Measurements from ENCODE around the gene AGO3.

The AGO3 gene

GRCh38 chr1:36087233-36088123 lies 156.6 kb downstream of the AGO3 start:
- no peak for TF ChIP-seq CTCF (IDR thresholded peaks at IDR 0.05; ENCODE audit: extremely low read depth, insufficient read depth, missing control alignments)
- in situ Hi-C loops (cut with MboI; ENCODE audit: low pct_unique_long_range_greater_than_20kb, low sequenced_read_pairs, unreplicated experiment), result no loop called here
- no peak for DNase-seq (ENCODE audit: low spot score)

- TF ChIP-seq CTCF (IDR thresholded peaks at IDR 0.05; ENCODE audit: extremely low read depth, insufficient read depth, missing control alignments), result no peak
- in situ Hi-C loops (cut with MboI; ENCODE audit: low pct_unique_long_range_greater_than_20kb, low sequenced_read_pairs, unreplicated experiment), result no loop called here
- DNase-seq (ENCODE audit: low spot score), result peak; percentile 67
Measured at GRCh38 chr1:36088265-36088576, 157.3 kb downstream of the AGO3 start.

- peak; percentile 96 for DNase-seq (ENCODE audit: low spot score)
- in situ Hi-C loops (cut with MboI; ENCODE audit: low pct_unique_long_range_greater_than_20kb, low sequenced_read_pairs, unreplicated experiment), result no loop called here
- peak; percentile 99 for TF ChIP-seq CTCF (IDR thresholded peaks at IDR 0.05; ENCODE audit: extremely low read depth, insufficient read depth, missing control alignments)
Measured at GRCh38 chr1:36088577-36089392, 157.9 kb downstream of the AGO3 start, which contains the start of gene ADPRS. Gene ADPRS, plus strand, starts transcription at chr1:36088892. Its CDS starts 13 bp downstream, at chr1:36088905.

DNA sequence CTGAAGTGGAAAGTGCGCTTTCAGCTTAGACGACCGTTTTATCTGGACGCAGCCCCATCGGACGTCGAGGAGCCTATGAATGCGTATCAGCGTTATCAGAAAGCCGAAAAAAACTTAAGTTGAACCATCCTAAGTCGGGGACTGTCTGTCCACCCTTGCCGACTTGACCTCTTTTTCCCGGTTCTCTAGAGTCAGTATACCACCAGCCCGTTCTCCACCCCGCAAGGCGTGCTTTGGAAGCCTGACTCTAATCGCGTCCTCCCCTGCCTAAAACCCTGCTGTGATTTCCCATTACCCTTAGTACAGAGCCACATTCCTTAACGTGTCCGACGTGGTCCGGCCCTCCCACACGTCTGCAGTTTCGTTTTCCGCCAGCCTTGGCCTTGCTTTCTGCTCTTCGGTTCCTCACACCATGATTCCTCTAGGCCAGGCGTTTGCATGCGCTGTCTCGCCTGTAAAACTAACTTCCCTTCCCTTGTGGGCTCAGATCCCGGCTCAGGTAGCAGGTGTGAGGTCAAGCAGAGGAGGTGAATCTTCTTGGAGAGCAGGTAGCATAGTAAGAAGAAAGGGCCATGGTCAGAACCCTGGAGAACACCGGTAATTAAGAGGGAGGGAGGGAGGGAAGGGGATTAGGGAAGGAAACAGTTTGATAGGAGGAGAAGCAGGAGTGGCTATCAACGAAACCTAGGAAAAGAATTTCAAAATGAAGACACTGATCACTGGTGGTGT lies 158.7 kb downstream of the AGO3 start:
- no peak for DNase-seq (ENCODE audit: low spot score)
- in situ Hi-C loops (cut with MboI; ENCODE audit: low pct_unique_long_range_greater_than_20kb, low sequenced_read_pairs, unreplicated experiment), result loop anchor here (10.0 kb wide), 1 partner anchor 95 kb away; no protein-coding TSS in a partner anchor
- TF ChIP-seq CTCF (IDR thresholded peaks at IDR 0.05; ENCODE audit: extremely low read depth, insufficient read depth, missing control alignments), result no peak

- in situ Hi-C loops (cut with MboI; ENCODE audit: low pct_unique_long_range_greater_than_20kb, low sequenced_read_pairs, unreplicated experiment), result loop anchor here (10.0 kb wide), 1 partner anchor 94 kb away; no protein-coding TSS in a partner anchor
- TF ChIP-seq CTCF (IDR thresholded peaks at IDR 0.05; ENCODE audit: extremely low read depth, insufficient read depth, missing control alignments), result no peak
- DNase-seq (ENCODE audit: low spot score), result no peak
Measured at GRCh38 chr1:36091141-36091540, 160.2 kb downstream of the AGO3 start.

DNA sequence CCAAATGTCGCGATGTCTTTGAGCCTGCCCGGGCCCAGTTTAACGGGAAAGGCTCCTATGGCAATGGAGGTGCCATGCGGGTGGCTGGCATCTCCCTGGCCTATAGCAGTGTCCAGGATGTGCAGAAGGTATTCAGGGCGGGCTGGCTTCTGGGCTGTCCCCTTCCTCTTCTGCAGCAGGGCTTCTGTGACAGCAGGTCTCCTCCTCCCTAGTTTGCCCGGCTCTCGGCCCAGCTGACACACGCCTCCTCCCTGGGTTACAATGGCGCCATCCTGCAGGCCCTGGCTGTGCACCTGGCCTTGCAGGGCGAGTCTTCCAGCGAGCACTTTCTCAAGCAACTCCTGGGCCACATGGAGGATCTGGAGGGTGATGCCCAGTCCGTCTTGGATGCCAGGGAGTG lies 160.8 kb downstream of the AGO3 start:
- DNase-seq (ENCODE audit: low spot score), result no peak
- in situ Hi-C loops (cut with MboI; ENCODE audit: low pct_unique_long_range_greater_than_20kb, low sequenced_read_pairs, unreplicated experiment), result loop anchor here (10.0 kb wide), 1 partner anchor 93 kb away; no protein-coding TSS in a partner anchor
- no peak for TF ChIP-seq CTCF (IDR thresholded peaks at IDR 0.05; ENCODE audit: extremely low read depth, insufficient read depth, missing control alignments)
